HG03460 (cell line): ENCODE results near the gene PDZRN4.
"Not testable (repeated sequence)": the region's sequence is repeated elsewhere in the genome, so short reads cannot be mapped to it uniquely, and the experiment has no call there.

ENCODE experiments used
- ATAC-seq: cut with Tn5 transposase; IDR thresholded peaks from one replicate; pipeline ENCODE4 v1.9.1; 2021; ENCODE audit not compliant: unreplicated experiment

The PDZRN4 gene

DNA sequence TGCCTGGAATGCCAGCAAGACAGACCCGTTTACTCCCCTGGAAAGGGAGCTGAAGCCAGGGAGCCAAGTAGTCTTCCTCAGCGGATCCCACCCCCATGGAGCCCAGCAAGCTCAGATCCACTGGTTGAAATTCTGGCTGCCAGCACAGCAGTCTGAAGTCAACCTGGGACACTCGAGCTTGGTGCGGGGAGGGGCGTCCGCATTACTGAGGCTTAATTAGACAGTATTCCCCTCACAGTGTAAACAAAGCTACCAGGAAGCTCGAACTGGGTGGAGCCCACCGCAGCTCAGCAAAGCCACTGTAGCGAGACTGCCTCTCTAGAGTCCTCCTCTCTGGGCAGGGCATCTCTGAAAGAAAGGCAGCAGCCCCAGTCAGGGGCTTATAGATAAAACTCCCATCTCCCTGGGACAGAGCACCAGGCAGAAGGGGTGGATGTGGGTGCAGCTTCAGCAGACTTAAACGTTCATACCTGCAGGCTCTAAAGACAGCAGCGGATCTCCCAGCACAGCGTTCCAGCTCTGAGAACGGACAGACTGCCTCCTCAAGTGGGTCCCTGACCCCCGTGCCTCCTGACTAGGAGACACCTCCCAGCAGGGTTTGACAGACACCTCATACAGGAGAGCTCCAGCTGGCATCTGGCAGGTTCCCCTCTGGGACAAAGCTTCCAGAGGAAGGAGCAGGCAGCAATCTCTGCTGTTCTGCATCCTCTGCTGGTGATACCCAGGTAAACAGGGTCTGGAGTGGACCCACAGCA lies 92.4 kb downstream of the PDZRN4 start:
- ATAC-seq, result not testable (repeated sequence)

DNA sequence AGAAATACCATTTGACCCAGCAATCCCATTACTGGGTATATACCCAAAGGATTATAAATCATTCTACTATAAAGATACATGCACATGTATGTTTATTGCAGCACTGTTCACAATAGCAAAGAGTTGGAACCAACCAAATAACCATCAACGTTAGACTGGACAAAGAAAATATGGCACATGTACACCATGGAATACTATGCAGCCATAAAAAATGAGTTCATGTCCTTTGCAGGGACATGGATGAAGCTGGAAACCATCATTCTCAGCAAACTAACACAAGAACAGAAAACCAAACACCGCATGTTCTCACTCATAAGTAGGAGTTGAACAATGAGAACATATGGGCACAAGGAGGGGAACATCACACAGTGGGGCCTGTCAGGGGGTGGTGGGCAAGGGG lies 97.3 kb downstream of the PDZRN4 start:
- ATAC-seq, result not testable (repeated sequence)

DNA sequence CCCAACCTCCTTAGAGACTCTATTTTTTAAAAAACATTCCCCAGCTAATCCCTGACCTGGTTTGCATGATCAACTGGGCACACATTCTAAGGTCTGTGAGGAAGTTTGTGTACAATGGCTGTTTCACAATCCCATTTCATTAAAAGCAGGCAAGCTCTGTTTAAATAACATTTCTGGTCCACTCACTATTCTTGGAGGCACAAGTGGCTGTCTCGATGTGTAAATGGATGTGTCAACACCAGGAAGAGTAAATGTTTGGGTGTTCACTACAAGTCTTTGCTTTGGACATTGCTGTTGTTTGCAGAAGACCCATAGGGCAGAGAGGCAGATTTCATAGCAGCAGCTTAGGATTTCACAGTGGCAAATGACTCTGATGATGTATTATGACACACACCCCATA lies 98.3 kb downstream of the PDZRN4 start:
- ATAC-seq, result no peak

DNA sequence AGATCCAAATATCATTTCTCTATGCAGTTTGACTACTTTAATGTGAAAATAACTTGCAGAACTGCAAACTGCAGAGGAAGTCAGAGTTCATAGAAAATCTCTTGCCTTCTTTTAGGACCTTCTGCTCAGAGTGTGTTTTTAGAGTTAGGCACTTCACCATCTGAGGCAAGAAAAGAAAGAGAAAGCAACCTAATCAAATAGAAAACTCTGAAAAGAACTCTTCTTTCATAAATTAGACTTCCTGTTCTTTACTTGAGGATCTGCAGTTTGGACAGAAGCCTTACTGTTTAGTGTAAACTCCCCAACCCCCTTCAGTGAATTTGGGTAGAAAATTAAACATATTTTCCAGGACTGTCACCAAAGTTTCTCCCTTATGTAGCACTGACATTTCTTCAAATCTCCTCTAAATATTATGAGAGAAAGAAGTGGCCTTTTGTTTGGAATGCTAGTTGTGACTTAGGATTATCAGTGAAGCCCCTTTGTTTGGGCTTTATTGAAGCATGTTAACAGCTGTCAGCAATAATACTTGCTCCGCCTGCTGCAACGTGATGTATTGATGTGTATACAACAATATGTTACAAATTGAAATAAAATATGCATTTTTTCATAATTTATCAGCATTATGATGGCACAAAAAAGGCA lies 99.5 kb downstream of the PDZRN4 start:
- ATAC-seq, result no peak

DNA sequence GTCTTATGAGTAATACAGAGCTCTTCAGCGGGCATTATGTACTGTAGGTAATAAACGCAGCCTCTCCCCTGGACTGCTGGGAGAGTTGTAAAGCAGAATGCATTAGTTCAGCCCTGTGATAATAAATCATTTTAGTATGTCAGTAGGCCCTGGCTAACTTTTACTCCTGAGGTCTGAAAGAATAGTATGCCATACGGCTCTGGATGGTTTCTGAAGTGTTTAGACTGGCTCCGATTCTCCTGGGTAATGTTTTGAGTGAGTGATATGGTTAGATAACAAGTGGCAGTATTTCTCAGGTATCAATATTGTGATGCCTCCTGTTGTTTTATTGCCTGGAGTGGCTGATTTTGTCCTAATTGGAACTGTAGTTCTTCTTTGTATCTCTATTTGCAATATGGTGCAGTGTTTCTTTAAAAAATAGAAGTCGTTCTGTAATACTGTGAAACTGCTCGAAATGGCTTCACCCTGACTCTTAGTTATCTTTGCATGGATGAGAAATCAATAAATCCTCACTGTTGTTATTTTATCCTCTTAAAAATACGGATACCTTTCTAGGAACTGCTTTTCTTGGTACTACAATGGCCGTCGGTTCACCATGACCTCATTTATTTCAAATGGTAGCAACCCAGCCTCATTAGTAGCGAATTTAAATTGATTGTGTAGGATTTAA lies 100.2 kb downstream of the PDZRN4 start:
- no peak for ATAC-seq

DNA sequence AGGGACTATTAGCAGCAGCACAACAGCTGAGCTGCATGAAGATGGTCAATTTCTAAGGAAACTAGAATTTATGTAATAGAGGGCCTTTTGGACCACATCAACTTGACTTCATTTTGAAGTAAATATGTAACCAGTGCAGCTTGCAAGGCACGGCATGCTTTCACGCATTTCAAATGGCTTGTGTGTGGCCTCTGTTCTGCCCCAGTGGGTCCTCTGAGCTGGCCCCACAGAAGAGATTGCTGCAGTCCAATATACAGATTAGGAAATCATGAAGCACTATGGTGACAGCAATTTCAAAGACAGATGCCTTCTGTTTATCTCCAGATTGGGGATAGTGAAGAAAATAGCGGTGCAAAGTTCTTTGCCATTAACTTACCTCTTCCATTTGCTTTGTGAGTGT lies 101.4 kb downstream of the PDZRN4 start:
- no peak for ATAC-seq

DNA sequence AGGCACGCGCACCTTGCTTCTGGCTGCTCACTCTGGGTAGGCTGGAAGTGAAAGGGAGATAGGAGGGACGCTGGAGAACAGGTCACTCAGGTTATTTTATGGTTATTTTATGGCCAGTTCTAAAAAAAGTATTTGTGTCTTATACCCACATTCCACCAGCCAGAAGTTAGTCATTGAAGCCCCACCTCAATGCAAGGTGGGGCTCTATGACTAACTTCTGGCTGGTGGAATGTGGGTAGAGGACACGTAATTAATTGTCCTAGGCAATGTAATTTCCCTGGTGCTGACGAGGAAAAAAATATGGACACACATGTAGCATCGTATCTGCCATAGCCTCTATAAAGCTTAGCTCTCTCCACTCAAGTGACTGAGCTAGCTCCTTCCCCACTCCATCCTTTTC lies 104.9 kb downstream of the PDZRN4 start:
- ATAC-seq, result no peak

DNA sequence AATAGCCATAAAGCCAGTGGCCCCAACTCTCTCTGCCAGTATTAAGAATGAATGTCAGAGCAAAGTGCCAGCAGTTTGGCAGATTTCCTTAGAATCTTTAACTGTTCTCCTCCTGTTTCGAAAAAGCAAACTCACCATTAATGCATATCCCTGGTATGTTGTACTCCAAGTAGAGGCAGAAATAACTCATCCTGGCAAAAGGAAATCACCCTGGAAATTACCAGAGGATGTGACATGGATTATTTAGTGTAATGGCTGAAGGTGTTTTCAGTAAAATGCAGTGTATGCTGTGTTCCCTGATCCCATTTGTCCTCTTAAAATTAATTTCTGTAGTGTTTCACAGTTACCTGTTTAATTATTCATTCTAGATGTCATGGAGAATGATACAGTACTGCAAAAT lies 105.3 kb downstream of the PDZRN4 start:
- ATAC-seq, result no peak

DNA sequence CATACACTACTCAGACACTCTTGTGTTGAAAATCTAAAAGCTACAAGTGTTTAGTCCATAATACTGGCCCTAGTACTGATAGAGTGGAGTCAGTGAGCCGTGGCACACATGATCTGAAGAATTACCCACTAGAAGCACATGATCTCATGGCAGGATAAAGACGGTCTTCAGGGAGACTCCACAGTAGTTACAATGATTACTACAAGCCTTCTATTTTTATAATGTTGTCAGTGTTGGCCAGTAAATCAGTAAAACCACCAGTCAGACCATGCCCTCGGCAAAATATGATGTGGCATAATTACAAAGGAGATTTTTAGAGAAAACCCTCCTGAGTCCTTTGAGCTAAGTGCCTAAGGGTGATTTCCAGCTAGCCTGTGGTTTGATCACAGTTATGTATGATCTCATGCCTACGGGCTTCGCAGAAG lies 114.9 kb downstream of the PDZRN4 start:
- ATAC-seq, result no peak

DNA sequence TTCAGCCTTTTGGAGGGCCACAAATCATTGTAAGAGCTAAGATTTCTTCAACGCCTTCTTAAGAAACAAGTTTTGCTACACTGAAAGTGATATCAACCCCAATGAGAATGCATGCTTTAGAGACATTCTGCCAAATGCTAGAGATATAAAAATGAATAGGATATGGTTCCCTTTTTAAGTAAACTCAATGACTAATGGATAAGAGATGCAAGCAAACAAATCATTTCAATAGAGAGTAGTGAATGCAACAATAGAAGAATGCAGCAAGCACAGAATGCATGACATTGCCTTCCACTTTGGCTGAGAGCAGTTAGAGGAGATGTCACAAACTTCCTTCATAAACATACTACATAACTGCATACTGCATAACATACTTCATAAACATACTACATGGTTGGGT lies 116.4 kb downstream of the PDZRN4 start:
- no peak for ATAC-seq

DNA sequence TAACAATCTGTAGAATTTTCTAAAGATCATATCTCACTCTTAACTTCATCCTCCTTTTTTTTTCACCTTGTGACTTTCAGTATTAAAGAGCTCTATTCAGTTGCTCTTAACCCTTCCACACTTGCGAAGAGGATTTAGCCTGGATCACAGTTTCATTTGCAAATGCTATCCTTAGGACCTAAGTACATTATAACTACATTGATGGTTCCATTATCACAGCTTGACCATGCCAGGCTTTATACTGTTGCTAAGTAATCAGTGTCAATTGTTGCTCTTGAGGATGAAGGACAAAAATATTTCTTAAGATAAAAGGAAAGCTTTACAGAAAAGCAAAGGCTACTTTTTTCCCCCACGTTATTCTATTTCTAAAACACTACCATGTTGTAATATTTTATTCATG lies 122.2 kb downstream of the PDZRN4 start:
- ATAC-seq, result no peak

DNA sequence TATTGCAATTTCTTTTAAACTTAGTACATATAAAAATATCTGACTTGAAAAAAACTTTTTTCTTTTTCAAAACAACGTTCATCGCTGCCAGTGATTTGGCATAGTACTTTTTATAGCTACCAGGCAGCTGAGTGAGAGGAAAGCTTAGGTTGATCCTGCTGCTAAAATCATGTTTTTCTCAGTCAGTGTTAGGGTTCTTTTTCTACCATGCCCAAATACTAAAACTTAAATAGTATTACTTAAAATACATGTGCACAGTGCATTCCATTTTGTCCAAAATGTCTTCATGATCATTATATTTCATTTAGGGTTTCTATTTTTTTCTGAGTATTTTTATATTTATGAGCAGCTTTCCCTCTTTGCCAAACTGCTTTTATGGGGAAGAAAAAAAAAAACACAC lies 123.8 kb downstream of the PDZRN4 start:
- ATAC-seq, result no peak

DNA sequence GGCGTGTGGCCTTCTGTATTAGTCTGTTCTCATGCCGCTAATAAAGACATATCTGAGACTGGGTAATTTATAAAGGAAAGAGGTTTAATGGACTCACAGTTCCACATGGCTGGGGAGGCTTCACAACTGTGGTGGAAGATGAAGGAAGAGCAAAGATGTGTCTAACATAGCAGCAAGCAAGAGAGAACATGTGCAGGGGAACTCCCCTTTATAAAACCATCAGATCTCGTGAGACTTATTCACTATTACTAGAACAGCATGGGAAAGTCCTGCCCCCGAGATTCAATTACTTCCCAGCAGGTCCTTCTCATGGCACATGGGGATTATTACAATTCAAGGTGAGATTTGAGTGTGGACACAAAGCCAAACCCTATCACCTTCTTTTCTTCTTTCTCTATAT lies 124.3 kb downstream of the PDZRN4 start:
- not testable (repeated sequence) for ATAC-seq

DNA sequence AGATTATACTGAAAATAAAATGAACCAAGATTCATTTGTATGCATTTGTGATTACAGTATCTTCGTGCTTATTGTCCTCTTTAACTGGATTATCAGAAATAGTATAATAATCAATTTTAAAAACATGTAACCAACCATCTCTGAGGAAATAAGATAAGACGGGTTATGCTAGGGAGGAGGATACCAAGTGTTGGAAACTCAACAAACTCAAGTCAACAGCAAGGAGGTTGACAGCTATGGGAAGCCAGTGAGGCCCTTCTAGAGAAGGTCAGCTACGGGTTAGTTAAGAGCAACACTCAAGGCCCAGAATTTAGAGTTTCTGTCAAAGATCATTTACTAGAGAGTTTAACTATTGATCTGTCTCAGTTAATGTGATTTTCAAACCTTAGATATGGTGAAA lies 137.2 kb downstream of the PDZRN4 start:
- no peak for ATAC-seq

DNA sequence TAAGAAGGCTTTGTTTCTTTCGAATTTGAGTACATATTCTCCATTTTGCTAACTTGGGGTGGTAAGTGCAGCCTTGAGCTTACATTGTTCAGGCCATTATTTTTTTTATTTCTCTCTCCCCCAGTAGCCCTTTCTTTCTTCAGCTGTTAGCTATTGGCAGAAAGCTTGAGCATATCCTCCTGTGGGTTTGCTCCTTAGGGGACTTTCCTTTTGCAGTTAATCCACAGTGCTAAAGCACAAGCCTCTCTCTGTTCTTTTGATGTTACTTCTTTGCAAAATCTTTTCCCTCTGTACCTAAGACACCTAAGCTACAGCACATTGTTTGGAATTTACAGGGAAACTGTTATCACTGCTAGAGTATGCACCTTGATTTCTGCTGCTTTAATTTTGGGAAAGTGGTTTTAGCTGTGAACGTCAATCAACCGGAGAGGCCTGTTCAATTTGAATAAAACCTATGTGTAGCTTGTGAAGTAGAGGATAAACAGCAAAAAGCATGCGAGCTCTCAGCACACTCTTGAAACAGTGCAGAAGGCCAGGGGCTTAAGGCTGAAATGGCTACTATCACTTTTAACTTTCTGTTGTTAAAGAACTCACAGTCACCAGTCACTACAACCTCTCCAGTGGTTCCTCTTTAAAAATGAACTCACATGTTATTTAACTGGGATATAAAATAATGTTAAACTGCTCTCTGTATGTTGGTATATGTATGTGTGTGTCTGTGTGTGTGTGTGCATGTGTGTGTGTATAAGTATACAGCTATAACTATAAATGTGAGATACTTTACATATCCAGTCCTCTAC lies 139.2 kb downstream of the PDZRN4 start:
- ATAC-seq, result no peak

DNA sequence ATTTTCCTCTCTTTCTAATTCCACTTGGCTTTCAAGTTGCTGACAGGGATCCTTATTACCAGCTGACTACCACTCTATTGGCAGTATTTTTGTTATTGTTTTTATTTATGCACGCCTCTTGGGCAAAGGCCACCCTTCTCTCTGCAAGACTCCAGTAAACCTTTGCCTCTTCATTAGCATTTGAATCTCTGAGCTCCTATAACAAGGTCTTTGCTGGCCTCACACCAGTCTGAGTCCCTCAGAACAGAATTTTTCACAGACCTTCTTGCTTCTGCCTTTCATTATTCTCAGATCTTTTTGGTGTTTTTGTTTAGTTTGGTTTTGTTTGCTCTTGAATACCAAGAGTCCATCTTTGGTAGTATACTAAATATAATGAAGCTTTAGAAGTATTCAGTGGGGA lies 145.9 kb downstream of the PDZRN4 start:
- ATAC-seq, result no peak

DNA sequence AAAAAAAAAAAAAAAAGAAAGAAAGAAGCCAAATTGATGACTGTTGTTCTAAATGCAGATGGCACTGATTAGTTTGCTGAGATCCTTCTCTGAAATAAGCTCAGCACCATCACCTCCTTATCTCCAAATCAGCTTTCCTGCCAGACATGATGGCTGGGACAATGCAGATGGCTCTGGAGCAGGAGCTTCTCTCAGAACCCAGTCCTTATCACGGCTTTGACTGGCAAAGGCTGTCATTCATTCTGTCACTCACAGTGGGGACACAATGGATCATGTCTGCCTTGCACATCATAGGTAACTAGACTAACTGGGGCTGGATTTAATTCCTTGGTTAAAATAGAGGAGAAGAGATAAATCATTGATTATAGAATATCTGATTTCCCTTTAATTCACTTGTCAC lies 146.3 kb downstream of the PDZRN4 start:
- ATAC-seq, result no peak

DNA sequence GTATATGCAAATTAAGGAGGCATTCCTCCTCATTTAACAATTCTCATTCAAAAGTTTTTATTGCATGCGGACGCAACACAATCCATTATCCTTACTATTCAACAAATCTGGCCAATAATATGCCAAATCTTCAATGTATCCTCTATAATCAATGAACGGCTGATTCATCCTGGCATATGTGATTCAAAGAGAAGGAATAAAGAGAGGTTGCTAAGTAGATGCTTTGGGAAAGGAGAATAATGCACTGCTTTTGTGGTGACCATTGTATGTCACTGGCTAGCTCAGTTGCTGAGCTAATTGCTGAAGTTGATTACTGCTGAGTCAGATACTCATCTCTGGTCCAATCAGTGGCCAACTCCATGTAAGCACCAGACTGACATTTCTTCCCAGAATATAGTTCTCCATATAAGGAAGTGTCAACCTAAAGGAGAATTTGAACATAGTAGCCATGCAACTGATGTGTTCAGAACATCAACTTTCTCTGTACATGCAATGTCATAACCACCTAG lies 148.0 kb downstream of the PDZRN4 start:
- no peak for ATAC-seq

DNA sequence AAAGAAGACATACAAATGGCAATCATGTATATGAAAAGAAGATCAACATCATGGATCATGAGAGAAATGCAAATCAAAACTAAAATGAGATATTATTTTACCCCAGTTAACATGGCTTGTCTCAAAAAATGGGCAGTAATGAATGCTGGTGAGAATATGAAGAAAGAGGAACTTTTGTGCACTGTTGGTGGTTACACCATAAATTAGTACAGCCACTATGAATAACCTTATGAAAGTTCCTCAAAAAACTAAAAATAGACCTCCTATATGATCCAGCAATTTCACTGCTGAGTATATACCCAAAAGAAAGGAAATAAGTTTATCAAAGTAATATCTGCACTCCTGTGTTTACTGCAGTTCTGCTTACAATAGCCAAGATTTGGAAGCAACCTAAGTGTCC lies 151.7 kb downstream of the PDZRN4 start:
- ATAC-seq, result no peak

DNA sequence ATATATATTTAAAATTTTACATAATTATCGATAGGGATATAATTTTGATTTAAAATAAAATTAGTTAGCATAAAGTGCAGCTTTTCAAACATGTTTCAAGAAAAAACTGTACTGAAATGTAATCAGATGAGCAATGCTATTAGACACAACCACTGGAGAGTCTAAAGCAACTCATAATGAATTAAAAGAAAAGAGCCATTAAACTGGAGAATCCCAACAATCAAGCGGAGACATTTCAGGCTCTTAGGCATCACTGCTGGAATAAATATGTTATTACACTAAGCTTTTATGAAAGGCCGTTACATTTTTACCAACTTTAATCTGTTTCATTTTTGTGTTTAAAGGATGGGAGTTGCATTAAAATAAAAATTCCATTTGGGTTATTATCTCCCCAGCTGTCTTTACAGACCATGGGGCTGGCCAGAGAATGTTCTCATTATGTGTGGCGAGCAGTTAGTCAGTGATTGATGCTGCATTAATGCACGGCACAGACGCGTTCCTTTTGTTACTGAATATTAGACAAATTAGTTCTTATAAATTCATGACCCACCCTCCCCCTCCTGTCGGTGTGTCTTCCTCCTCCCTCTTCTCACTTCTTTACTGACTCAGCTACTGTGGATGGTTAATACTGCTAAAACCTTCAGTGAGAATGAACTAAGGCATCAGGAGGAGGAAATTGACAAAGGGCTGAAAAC lies 156.8 kb downstream of the PDZRN4 start:
- ATAC-seq, result no peak

DNA sequence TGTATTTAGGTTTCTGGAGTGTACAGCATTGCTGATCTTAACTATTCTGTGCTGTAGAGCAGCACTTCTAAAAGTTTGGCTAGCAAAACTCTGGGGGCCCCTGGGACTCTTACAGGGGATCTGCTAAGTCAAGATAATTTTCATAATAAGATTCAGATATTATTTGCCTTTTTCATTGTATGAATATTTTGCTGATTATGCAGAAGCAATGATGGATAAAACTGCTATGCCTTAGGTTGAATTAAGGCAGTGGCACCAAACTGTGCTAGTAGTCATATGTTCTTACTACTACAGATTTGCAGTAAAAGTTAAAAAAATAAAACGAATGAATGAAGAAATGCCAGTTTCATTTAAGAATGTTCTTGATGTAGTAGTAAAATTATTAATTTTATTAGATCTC lies 160.1 kb downstream of the PDZRN4 start:
- no peak for ATAC-seq
